Ureter (tissue), 1 donor: ENCODE measurements around the gene PCSK5. TPM values are rescaled to one million over a fixed set of nuclear protein-coding genes. Genes with fewer than 3 reads are reported as not detected.

Experiments
- DNase-seq: peaks from one replicate; pipeline ENCODE4 v3.0.0-alpha.2; 2020; ENCODE audit warnings: low spot score
- total RNA-seq: library from RNA; stranded (reverse); gene quantifications from one replicate; pipeline ENCODE4 v1.2.4, GENCODE V29; 2023
- donor health status: DM: yes; HTN: yes; CAD: no.

PCSK5 gene
- total RNA-seq, 1 donor from 2014 or later = 13.8 TPM

- DNase-seq = no peak
These were observed 191.6 kb downstream of the PCSK5 start for GRCh38 chr9:76082057-76082456.

- no peak for DNase-seq
These were observed 195.1 kb downstream of the PCSK5 start for GRCh38 chr9:76085596-76085995.

- no peak for DNase-seq
These were observed 196.1 kb downstream of the PCSK5 start for GRCh38 chr9:76086539-76086938.

GRCh38 chr9:76087976-76088375, 197.5 kb downstream of the PCSK5 start:
- DNase-seq = no peak

GRCh38 chr9:76090330-76090729, 199.9 kb downstream of the PCSK5 start:
- no peak for DNase-seq

- no peak for DNase-seq
These were observed 200.4 kb downstream of the PCSK5 start for GRCh38 chr9:76090909-76091308.

- no peak for DNase-seq
These were observed 202.1 kb downstream of the PCSK5 start for GRCh38 chr9:76092572-76092971.

GRCh38 chr9:76095585-76095984, 205.1 kb downstream of the PCSK5 start:
- no peak for DNase-seq

GRCh38 chr9:76099516-76099915, 209.0 kb downstream of the PCSK5 start:
- no peak for DNase-seq

GRCh38 chr9:76101075-76101474, 210.6 kb downstream of the PCSK5 start:
- no peak for DNase-seq

GRCh38 chr9:76101491-76101890, 211.0 kb downstream of the PCSK5 start:
- no peak for DNase-seq

GRCh38 chr9:76101947-76102346, 211.5 kb downstream of the PCSK5 start:
- DNase-seq = no peak

- DNase-seq = no peak
These were observed 213.2 kb downstream of the PCSK5 start for GRCh38 chr9:76103531-76104315.

- DNase-seq = no peak
These were observed 217.0 kb downstream of the PCSK5 start for GRCh38 chr9:76107482-76107881.

GRCh38 chr9:76109953-76110352, 219.5 kb downstream of the PCSK5 start:
- no peak for DNase-seq

- DNase-seq = no peak
These were observed 221.7 kb downstream of the PCSK5 start for GRCh38 chr9:76112151-76112550.

GRCh38 chr9:76114144-76114543, 223.7 kb downstream of the PCSK5 start:
- DNase-seq = no peak

GRCh38 chr9:76115396-76115795, 224.9 kb downstream of the PCSK5 start:
- no peak for DNase-seq

- no peak for DNase-seq
These were observed 225.6 kb downstream of the PCSK5 start for GRCh38 chr9:76115982-76116646.

GRCh38 chr9:76116913-76117312, 226.4 kb downstream of the PCSK5 start:
- DNase-seq = no peak

GRCh38 chr9:76127637-76128036, 237.2 kb downstream of the PCSK5 start:
- DNase-seq = no peak

GRCh38 chr9:76135902-76136301, 245.4 kb downstream of the PCSK5 start:
- DNase-seq = no peak

GRCh38 chr9:76136986-76137385, 246.5 kb downstream of the PCSK5 start:
- DNase-seq = no peak
